Adrenal gland (tissue), 5 donors: ENCODE data around the gene TPM1.

ENCODE experiments used
- CTCF ChIP-seq, 6 experiments: fragments of 450-650 bp in 4 of 6; fragments of 200-600 bp in 2 of 6; sonication (generic) in 1 of 6; IDR thresholded peaks; 1 replicate in 5 of 6; 2 replicates in 1 of 6; pipeline versions ENCODE4 v1.5.1 to v1.8.0; 2016 to 2021; ENCODE audit warnings: antibody characterized with exemption in 6 of 6, mild to moderate bottlenecking in 2 of 6, moderate library complexity in 1 of 6
- POLR2A ChIP-seq, 2 donors: fragments of 450-650 bp; IDR thresholded peaks; one replicate each; pipeline ENCODE4 v1.6.1; 2017; ENCODE audit warnings: antibody characterized with exemption in 2 of 2, mild to moderate bottlenecking in 2 of 2, moderate library complexity in 1 of 2
- donor health status: DM: no; HTN: no; CAD: no.

- TF ChIP-seq CTCF (IDR thresholded peaks at IDR 0.05) (no peak), POLR2A (IDR thresholded peaks at IDR 0.05) (no peak)
Observed at GRCh38 chr15:63089260-63090043, 46.9 kb downstream of the TPM1 start.
